Stromal cell of bone marrow (primary cell): Measurements from ENCODE around the gene PGLYRP1.
A peak's percentile ranks its signal among the peaks of the same experiment; 100 is the strongest.

Experiments
- DNase-seq: peaks from one replicate; pipeline ENCODE4 v3.0.0-alpha.2; 2012; ENCODE audit warnings: low read depth

PGLYRP1 gene

DNA sequence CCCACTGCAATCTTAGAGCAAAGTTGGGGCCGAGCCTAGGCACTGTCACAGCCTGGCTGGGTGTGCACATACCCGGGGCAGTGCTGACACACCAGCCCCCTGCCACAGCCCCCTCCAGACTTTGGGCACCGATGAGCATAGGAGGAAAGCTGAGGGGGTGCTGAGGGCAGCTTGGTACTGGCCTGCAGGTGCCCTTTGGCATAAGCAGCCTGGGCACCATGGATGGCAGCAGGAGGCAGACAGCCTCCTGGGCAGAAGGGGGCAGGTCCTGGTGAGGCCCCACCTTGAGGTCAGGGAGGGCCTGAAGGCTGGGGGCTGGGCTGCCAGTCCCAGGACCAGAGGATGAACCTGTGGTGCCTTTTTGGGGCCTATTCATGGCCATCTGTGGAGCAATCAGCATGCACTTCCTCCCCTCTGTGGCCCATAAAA lies 9.8 kb upstream of the PGLYRP1 start:
- DNase-seq = no peak

DNA sequence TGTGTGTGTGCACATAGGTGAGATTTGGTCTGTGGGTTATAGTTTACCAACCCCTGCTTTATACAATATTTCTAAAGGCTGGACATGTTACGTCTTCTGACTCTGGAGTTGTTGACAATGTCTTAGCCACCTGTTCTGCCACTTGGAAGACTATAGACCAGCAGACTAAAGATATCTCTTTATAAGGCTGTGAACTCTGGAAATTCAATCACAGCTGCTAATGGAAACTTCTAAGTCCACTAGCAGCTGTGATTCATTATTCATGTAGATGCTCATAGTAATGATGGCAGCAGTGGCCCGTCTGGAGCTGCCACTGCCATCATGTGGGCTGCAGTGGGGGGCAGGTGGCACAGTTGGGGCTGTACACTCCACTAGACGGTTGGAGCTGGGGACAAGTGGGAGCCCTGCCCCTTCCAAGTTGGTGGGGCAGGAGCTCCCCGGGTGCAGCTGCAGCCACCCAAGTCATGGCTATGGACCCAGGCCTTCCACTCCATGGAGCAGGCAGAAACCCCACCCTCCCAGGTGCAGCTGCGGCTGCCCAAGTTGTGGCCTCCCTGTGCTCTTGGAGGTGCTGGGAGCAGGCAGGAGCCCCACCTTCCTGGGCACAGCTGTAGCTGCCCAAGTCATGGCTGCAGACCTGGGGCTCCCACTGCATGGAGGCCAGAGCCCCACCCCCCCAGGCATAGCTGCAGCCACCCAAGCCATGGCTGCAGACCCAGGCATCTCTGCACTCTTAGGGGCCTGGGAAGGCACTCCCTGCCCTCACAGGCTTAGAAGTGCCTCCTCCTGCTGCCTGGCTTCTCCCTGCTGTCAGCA lies 9.1 kb upstream of the PGLYRP1 start:
- no peak for DNase-seq

DNA sequence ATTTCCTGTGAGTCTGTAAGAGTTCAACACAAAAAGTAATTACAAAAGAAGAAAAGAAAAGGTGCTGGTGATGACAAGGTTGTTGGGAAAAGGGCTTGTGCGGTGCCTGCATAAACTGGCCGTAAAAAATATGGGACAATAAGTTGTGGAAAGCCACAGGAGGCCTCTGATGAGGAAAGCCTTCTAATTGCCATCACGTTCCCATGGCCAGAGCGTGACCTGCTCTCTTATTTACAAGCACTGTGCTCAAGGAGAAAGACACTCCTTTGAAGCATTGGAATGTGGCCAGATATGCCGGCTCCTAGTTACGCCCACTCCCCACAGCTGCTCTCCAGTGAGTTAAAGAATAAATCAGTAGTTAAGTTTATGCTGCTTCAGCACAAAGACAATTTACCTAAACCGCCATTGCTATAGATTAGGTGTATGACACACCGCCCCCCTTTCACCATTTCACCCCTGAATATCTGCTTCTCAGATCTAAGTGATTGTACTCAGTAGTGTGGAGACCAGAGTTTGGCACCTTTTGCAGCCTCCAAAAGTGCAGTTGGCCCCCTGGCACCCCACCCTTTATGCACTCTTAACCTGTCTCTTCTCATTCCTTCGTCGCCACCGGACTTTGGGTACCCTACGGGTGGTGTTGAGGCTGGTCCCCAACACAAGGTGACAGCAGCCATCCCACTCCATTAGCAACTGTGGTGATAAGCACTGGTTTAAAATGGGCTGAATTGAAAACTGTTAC lies 8.1 kb upstream of the PGLYRP1 start:
- no peak for DNase-seq

DNA sequence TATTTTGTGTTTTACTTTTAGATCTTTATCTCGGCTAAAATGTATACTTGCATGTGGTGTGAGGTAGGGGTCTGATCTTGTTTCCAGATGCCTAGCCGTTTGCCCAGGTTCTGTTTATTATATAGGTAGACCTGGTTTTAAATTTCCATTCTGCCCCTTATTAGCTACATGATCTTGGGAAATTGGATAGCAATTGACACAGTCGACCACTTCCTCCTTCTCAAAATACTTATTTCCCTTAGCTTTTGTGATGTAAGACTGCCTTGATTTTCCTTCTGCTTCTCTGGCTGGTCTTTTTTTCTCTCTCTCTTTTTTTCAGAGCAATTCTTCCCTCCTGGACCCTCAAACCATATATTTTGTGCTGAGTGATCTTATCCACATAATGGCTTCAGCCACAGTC lies 3.0 kb upstream of the PGLYRP1 start:
- no peak for DNase-seq

DNA sequence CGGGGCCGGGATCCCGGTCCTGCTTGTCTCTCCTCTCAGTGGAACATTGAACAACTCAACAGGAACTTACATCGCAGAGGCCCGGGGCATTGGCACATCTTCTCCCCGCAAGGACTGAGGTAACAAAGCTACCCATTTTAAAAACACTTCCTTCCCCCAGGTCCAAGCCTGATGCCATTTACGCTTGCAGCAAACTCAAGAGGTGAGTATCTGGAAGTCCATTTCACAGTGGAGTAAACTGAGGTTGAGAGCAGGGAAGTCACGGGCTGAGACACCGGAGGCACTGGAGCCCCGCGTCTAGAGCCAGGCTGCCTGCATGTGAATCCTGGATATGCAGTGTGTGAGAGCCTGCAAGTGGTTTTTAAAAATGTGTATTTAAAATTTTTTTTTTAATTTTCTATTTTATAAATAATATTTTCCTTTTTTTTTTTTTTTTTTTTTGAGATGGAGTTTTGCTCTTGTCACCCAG lies 492 bp upstream of the PGLYRP1 start:
- no peak for DNase-seq

DNA sequence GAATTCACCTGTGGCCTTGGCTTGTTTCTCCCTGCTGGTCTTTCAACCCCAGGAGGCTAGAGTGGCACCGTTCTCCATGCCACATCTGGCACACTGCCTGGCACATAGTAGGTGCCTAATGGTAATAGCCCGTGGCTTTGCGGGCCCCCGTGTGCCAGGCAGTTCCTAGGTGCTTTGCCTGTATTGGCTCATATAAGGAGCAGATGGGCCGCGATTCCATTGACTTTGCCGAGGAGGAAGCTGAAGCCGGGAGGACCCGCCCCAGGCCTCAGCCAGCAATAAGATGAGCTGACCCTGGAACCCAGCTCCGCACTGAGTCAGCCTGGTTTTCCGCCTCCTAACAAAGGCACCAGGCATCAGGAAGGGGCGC lies 807 bp downstream of the PGLYRP1 start:
- DNase-seq = no peak

DNA sequence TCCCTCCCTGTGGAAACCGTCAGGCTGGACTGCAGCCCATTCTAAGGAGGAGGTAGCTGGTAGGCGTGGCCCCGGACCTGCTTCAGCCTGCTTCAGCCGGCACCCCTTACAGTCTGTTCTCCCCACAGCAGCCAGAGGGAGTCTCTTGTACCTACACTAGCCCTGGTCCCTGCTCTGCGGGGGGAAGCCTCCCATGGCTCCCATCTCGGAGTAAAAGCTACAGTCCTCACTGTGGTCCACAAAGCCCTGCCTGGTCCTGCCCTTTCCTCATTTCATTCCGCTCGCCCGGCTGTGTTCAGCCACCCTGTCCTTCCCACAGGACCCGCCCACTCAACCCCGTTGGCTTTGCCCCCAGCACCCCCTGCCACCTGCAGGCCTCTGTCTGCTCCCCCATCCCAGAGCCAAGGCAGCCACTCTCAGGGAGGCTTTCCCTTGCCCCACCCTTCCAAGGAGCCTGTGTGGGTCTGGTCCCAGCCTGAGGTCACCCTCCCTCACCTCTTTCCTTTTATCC lies 1.3 kb downstream of the PGLYRP1 start:
- no peak for DNase-seq

DNA sequence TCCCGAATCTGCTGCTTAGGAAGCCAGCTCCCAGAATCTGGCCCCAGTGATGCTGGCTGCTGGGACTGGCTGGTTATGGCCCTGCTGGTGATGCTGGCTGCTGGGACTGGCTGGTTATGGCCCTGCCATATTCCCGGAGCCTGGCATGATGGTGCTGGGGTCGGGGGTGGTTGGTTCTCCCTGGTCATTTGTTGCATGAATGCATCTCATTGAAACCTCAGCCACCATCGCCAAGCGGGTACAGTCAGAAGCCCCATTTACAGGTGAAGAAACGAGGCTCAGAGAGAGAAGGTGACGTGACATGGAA lies 2.1 kb downstream of the PGLYRP1 start:
- no peak for DNase-seq

DNA sequence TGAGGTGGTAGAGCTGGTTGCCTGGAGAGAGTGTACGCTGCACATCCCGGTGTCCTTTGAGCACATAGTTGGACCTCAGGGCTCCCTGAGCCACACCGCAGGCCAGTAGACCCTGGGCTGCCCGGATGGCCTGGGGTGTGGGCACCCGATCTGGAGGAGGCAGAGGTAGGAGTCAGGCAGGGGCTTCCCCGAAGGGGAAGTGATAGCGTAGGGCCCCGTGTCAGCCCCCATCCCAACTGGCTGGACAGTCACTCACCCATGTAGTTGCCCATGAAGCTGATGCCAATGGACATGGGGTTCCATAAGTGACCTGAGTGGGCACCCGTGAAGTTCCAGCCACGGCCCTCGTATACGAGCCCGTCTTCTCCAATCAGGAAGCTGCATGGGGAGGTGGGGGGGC lies 3.6 kb downstream of the PGLYRP1 start:
- no peak for DNase-seq

DNA sequence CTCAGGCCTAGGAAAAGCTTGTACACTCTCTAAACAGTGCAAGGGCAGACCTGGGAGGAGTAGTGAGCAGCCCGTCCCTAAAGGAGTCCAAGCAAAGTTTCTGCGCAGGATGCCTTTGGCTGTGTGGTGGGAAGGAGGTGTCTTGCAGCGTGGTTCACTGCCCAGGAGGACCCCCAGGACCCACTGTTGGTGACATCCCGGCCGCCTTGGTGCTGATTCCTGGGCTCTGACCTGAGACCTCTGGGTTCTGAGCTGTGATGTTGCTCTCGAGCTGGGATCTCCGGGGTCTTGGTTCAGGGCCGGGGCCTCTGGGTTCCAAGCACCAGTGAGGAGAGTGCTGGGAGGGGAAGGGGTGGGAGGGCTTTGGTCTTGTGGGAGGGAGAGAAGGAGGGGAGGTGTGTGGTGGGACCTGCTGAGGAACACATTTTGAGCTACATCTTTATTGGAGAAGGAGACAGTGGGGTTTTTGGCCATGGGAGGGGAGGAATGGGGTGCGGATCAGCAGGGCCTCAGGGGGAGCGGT lies 4.1 kb downstream of the PGLYRP1 start:
- no peak for DNase-seq

DNA sequence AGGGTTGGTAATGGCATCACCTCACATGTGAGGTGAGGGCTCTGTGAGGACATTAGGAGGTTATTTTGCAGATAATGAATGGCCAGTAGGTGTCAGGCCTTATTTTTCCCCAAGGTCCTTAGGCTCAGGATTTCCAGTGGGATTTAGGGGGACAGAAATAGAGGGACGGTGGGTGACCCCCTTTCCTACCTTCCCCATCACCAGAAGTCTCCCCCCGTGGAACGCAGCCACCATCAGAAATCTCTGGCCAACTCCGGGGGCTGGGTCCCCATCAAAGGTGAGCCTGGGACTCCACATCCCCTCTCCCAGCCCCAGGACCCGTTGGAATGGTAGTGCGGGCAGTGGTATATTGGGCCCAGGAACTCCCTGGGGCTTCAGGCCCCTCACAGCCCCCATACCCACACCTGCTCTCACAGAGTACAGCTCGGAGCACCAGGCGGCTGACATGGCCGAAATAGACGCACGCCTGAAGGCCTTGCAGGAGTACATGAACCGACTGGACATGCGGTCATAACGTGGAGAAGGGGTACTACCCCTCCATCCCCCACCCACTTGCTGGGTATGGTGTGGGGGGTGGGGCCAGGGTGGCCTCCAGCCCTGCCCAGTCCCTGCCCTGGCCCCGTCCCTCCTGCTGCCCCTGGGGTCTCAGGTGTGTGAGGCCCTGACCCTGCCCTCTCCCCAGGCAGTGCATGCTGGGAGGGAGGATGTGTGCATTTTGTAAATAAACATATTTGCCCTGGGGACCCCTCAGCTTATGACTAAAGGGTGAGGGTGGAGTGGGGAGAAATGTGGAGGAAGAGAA lies 4.8 kb downstream of the PGLYRP1 start:
- no peak for DNase-seq

DNA sequence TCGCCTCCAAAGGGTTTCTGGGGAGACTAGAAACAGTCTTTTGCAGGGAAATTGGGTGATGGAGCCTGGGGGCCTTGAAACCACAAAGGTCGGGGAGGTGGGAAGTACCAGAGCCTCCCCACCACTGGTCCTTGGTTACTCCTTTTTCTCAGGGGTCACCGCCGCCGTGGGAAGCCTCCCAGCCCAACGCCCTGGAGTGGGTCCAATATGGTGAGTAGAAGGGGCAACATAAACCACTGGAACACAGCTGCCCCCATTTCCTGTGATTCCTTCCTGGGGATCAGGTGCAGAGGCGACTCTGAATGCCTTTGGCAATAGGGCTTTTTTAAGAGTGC lies 5.8 kb downstream of the PGLYRP1 start:
- DNase-seq = no peak

DNA sequence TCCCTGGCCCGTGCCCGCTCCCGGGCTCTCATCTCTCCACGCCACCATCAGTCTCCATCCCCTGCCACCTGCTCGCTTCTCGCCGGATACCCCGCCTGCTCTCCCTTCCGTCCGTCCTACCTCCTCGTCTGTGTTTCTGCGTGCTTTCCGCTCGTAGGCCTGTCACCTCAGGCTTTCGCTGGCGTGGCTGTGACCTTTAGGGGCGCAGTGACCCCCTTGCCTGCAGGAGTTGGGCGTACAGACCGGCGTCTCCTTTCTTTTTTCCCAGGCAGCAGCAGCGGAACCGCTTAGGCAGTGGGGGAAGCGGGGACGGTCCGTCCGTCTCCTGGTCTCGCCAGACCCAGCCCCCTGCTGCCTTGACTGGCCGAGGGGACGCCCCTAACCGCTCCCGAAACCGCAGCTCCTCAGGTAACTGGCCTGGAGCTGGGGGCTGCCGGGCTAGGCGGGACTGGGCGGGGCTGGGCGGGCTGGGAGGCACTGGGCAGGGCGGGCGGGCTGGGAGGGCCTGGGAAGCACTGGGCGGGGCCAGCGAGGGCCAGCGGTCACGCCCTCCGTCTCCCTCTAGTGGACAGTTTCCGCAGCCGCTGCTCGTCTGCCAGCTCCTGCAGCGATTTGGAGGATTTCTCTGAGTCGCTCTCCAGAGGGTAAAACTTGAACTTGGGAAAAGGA lies 6.3 kb downstream of the PGLYRP1 start:
- peak; percentile 53 for DNase-seq

DNA sequence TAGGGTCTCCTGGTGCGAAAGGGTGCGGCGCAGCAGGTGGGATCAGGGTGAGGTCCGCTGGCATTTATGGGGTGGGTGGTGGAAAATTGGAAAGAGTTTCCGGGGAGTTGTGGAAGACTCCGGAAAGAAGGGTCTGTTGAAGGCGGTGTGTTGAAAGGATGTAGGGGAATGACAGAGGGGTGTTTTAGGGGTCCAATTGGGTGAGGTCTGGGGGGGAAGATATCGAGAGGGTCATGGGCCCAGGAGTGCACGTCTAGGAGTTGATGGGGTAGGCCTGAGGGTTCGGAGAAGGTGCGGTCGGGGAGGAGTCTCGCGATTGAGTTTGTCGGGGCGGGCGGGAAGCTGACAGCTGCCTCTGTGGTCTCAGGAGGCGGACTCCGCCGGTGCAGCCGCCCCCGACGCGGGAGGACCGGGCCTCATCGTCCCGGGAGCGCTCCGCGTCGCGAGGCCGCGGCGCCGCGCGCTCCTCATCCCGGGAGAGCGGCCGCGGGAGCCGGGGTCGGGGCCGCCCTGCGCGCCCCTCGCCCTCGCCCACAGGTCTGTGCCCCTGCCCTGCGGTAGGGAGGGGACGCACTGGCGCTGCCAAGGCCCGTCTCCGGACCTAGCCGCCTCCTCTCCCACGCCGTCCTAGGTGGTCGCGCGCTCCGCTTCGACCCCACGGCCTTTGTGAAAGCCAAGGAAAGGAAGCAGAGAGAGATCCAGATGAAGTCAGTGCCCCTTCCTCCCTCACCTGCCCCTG lies 7.0 kb downstream of the PGLYRP1 start:
- DNase-seq = no peak

DNA sequence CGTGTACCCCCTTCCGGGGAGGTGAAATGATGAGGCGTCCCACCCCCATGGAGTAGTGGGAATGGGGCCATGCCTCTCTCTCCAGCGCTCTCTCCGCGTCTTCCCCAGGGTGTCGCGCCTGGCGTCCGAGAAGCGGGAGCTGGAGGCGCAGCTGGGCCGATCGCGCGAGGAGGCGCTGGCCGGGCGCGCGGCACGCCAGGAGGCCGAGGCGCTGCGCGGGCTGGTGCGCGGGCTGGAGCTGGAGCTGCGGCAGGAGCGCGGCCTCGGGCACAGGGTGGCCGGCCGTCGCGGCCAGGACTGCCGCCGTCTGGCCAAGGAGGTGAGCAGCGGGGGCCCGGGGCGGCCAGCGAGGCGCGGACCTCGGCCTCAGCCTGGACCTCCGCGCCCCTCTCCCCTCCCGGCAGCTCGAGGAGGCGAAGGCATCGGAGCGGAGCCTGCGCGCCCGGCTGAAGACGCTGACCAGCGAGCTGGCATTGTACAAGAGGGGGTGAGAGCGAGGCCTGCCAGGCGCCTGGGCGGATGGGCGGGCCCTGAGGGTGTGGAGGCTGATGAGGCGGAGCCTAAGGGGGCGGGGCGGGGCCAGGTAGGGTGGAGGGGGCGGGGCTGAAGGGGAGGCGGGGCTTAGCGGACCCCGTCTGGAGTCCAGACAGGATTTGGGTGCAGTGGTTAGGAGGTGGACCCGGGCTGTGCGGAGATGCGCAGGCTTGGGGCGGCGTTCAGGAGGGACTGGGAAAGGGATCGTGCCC lies 7.7 kb downstream of the PGLYRP1 start:
- no peak for DNase-seq

DNA sequence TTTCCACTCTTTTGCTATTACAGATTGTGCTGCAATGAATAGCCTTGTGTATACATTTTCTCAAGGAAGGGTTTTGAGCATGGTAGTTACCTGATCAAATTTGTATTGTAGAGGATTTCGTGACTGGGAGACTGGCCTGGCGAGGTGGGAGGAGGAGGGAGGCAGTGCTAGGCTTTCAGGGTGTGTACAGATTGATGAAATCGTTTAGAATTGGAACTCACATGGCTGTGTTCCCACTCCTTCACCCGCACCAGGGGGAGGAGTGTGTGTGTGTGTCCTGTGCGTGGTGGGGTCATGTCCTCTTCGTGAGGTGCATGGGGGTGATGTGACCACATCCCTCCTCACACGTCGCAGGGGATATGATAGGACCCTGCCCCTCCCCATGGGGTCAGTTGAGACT lies 8.3 kb downstream of the PGLYRP1 start:
- no peak for DNase-seq

DNA sequence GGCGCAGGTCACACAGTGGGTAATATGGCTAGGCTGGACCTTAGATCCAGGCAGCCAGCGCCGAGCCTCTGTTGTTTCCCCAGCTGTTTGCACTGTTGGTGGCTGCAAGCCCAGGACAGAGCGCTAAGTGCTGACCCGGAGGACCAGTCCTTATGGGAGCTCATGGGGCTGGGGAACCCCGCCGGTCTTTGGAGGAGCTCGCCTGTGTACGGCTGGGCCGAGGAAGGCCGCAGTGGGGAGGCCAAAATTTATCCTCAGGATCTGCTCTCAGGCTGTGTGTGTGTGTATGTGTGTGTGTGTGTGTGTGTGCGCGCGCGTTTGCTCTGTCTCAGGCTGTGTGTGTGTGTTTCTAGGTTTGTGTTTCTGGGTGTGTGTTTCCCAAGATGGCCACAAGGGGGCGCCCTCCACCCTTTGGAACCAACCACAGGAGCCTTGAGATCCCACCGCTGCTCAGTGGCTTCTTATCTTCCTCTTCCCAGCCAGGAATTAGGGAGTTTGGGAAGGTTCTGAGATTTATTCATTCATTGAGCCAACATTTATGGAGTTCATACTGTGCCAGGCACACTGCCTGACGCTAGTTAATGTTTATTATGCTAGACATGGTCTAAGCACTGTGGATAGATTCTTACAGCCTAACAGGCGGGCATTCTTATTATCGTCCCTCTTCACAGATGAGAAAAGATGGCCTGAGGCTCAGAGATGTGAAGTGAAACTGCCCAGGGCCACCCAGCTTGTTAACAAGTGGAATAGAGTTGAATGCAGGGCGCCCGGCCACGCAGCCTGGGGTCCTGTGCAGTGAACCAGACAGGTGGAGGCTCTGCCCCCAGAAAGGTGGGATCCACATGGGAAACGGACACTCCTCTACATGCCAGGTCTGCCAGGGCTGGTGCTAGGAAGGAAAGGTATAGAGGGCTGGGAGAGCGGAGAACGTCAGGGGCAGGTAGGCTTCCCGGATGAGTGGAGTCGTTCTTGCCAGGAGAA lies 13.0 kb downstream of the PGLYRP1 start:
- DNase-seq = no peak

DNA sequence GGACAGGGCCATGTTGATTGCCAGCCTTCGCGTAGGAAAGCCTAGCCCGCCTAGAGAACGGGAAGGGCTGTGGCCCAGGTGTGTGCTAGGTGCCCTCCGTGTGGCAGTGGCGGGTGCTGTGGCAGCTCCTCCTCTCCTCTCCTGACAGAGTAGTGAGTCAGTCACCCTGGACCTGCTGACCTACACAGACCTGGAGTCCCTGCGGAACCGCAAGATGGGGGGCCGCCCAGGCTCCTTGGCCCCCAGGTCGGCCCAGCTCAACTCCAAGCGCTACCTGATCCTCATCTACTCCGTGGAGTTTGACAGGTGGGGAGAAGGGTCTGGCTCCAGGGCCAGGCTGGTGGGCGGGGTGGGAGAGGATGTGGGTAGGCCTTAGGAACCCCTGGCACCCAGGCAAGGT lies 16.4 kb downstream of the PGLYRP1 start:
- DNase-seq = no peak

DNA sequence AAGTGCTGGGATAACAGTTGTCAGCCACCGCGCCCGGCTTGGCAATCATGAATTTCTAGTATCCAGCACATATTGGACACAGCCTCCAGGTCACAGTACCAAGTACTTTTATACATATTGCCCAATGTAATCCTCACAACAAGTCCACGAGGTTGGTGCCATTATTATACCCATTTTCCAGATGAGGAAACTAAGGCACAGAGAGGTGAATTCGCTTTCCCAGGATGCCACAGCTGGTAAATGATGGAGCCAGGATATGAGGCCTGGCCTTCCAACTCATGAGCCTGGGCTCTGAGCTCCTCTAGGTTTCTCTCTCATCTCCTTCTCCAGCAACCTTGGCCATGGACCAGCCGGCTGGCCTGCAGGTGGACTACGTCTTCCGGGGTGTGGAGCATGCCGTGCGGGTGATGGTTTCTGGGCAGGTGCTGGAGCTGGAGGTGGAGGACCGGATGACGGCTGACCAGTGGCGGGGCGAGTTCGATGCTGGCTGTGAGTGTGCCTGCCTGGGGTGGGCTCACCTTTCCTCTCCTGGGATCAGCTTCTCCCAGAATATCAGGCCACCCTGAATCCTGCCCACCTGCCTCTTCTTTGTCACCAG lies 20.1 kb downstream of the PGLYRP1 start:
- no peak for DNase-seq
